NCI-H345 treated with DMSO at 0.1 percent for 48 hours (cell line): Measurements from ENCODE around the gene FHOD3.

Experiments
- DNase-seq: peaks from one replicate; lab custom pipeline; 2025; ENCODE audit not compliant: unreplicated experiment; lab: John Stamatoyannopoulos, UW

Gene FHOD3

GRCh38 chr18:36505665-36506064, 208.2 kb downstream of the FHOD3 start:
- no peak for DNase-seq

- DNase-seq = no peak
These were observed 212.2 kb downstream of the FHOD3 start for GRCh38 chr18:36509646-36510197.

GRCh38 chr18:36511791-36512352, 214.4 kb downstream of the FHOD3 start:
- no peak for DNase-seq

GRCh38 chr18:36513556-36513955, 216.0 kb downstream of the FHOD3 start:
- no peak for DNase-seq

DNA sequence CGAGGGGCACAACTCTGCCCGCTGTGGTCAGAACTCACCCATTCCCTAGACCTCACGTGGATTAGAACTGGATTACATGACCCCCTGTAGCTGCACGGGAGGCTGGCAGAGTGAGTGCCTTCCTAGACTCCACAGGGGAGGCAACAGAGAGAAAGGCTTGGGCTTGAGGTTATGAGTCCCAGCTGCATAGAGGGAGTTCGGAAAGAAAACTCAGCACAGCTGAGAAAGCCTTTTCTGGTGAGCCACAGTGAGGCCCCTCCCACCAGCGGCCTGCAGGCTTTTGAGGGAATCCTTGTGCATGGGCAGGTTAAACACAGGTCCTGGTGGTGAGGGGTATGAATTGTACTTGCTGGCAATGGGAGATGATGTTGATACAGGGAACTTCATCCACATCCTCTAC, 217.3 kb downstream of the FHOD3 start:
- no peak for DNase-seq

- no peak for DNase-seq
These were observed 218.7 kb downstream of the FHOD3 start for GRCh38 chr18:36516258-36516657.

GRCh38 chr18:36516726-36517125, 219.2 kb downstream of the FHOD3 start:
- no peak for DNase-seq

GRCh38 chr18:36518839-36519238, 221.3 kb downstream of the FHOD3 start:
- DNase-seq = no peak

GRCh38 chr18:36519358-36519757, 221.8 kb downstream of the FHOD3 start:
- no peak for DNase-seq

DNA sequence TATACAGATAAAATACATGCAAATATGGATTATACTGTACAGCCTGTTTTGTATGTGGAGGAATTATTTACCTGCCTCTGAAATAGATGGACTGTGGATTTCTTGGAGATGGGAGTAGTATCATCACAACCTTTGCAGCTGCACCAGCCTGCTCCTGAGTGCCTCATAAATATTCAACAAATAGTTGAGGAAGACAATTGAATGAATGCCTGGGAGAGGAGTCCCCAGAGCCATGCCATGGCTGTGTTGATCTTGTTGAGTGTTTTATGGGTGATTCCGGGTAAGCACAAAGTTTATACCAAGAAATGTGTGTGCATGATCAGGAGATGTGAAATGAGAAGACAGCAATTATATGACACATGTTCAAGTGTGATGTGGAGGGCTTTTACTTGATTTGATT, 225.0 kb downstream of the FHOD3 start:
- no peak for DNase-seq

- DNase-seq = no peak
These were observed 228.4 kb downstream of the FHOD3 start for GRCh38 chr18:36525913-36526312.

GRCh38 chr18:36526611-36527010, 229.1 kb downstream of the FHOD3 start:
- DNase-seq = no peak

DNA sequence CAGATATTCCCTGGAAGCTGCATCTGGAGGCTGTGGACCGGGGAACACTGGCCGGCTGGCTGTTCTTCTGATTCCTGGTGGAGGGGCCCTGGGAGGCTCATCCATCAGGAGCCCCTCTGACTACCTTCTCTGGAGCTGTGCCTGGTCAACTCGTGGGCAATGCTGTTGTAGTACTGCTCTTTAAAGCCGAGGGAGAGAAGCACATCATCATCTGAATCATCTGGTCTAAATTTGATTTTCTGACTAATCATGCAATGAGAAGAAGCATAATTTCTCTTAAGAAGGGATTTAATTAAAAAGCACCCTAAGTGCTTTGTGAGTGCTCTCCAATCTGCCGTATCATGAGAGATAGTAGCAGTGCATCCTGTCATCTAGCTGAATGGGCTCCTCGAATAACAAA, 229.5 kb downstream of the FHOD3 start:
- DNase-seq = no peak

DNA sequence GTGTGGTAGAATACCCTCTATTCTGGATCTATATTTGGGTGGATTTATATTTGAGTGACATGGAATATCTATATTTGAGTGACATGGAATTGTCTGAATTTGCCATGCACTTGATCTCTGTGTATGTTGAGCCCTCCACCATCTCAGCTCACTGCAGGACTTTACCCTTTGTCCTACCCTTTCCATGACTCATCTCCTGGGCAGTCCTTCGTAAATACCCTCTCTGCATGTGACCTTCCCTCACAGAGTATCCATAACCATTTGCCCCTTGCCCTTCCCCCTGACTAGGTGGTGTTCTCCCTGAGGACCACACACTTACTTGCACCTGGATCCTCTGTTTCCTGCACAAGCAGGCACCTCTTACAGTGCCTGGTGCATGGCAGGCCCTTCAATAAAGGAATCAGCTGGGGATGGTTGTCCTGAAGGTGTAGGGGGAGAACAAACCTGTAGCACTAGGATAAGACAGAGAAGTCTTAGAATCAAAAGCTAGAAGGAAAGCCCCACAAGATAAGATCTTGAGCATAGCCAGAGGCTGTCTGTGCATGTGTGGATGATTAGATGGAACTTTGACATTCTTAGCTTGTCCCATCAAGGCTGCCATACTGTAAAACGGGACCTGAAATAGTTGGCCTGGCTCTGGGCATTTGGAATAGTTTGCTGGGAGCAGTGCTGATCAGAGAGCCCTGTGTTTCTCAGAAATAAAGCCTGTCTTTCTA, 230.4 kb downstream of the FHOD3 start:
- DNase-seq = no peak

DNA sequence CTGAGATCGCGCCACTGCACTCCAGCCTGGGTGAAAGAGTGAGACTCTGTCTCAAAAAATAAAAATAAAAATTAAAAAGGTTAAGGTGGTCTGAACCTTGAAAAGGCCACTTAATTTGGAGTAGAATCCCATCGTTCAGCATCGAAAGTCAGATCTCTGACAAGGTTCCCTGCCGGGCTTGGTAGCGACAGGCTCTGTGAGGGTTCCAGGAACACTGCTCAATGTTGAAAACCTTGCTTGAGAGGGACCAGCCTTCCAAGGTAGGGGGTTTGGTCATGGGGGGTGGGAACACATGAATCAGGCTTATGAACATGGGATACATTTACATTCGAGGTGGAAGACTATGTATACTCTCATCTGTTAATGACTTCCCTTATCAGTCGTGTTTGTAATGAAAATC, 232.2 kb downstream of the FHOD3 start:
- no peak for DNase-seq

DNA sequence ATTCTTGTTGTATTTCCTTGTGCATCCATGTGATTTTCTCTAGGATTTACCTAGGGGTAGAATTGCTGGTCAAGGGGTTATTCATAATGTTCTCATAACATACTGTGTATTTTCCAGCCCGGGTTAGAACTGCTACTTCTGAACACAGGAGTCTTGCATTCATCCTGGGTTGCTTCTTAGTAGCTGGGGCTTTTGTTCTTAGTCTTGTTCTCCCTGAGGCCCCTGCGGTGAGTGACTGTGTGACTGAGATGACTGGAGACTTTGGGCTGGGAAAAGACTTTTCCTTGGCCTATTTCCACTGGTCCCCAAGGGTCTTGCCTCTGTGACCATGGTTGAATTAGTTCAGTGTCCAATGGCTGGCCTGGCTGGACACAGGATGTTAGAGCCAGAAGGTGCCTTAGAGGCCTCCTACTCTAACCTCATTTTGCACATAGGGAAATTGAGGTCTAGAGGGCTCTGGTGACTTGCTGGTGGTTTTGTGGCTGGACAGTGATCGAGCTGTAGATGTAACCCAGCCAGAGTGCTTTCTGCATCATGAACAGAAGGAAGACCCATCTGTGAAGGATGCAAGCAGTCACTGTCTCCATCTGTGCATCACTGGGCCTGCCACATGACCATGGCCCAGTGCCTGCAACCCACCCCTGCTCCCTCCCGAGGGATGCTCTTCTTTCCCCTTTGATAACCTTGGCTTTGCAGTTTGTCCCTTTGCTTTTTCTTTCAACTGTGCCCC, 233.3 kb downstream of the FHOD3 start:
- no peak for DNase-seq

DNA sequence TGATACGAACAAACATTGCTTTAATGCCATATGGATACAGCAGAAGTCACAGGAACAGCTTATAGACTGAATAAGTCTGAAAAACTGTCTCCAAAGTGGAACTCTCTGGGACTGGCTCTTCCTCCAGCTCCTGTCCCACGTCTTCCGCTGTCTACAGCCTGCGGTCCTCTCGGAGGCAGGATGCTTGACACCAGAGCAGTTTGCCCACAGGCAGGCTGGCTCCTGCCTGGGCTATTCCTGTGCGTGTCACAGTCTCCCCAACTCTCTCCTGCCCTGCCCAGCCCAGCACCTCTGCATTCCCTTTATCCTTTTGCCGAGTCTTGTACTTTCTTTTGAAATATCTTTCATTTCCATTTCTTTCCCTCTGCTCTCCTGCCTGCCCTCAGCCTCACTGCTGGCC, 234.1 kb downstream of the FHOD3 start:
- no peak for DNase-seq

DNA sequence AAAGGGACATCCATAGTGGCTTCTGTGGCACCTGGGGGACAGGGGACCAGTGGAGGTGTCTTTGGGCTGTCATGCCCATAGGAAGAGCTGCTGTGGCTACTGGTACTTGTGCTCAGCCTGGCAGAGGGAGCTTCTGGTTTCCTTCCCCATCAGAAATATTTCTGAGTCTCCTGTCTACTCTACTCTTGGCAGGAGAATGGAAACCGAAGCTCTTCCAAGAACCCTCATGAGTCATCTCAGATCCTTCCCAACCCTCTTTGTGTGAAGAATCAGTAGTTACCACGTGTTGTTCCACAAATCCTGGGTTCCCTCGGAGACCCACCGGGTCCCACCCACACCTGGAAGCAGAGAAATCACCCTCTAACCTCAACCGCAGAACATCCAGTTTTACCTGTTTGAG, 234.9 kb downstream of the FHOD3 start:
- no peak for DNase-seq

DNA sequence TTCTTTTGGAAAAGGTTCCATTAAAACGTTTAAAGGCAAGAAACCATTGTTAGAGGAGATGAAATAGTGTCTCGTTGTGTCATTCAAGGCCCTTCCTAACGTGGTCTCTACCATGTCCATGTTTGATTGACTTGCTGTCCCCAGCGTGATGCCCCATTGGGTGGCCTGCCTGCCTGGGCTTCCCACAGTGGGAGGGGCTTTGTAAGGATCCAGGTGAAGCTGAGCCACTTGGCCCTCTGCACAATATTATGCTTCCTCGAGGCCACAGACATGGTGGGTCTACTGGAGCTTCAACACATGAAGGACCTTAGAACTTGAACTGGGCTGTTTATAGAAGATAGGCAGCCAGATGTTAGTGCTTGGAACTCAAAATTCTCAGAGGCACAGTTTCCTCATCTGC, 235.3 kb downstream of the FHOD3 start:
- DNase-seq = no peak

- DNase-seq = no peak
These were observed 236.1 kb downstream of the FHOD3 start for GRCh38 chr18:36533446-36534153.

DNA sequence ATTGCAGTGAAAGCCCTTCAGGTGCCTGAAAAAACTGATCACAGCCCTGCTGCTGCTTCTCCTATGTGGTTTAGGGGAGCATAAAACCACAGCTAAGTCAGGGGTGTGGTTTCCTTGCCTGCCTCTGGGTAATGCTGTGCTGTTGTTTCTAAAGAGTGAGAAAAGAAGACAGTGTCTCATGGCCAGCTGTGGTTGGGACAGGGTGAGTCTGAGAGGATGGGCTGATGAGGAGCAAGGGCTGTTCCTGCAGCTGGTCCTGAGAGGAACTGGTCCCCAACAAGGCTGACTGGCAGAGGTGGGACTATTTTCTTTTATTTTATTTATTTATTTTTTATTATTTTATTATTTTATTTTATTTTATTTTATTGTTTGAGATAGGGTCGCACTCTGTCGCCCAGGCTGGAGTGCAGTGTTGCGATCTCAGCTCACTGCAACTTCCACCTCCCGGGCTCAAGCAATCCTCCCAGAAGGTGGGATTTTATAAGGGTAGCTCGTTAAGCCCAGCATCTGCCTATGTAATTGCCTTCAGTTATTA, 236.7 kb downstream of the FHOD3 start:
- no peak for DNase-seq
